Left lung (tissue), 10 donors: Measurements from ENCODE around the gene PDE10A. TPM values are rescaled to one million over a fixed set of nuclear protein-coding genes. Genes with fewer than 3 reads are reported as not detected.
"Not testable (repeated sequence)": the region's sequence is repeated elsewhere in the genome, so short reads cannot be mapped to it uniquely, and the experiment has no call there.

Experiments
- ATAC-seq: fragments of 200-7000 bp; cut with Tn5 transposase; one replicate; pipeline ENCODE4 v1.9.1; 2020; ENCODE audit warnings: moderate library complexity
- DNase-seq, 4 donors: peaks; one replicate each; pipeline ENCODE4 v3.0.0-alpha.2; 2013 to 2020
- H3K27ac ChIP-seq, 2 donors: fragments of 200-600 bp; sonication (generic) in 1 of 2; one replicate each; pipeline versions ENCODE4 v1.5.0 to v1.8.0; 2020 to 2021
- H3K27me3 ChIP-seq, 2 donors: fragments of 200-600 bp; sonication (generic) in 1 of 2; one replicate each; pipeline versions ENCODE4 v1.5.0 to v1.8.0; 2020 to 2021
- H3K36me3 ChIP-seq, 2 donors: fragments of 200-600 bp; sonication (generic) in 1 of 2; one replicate each; pipeline versions ENCODE4 v1.5.0 to v1.8.0; 2020 to 2021
- H3K4me1 ChIP-seq, 2 donors: fragments of 200-600 bp; one replicate each; pipeline ENCODE4 v1.8.0; 2021
- H3K4me3 ChIP-seq, 2 donors: fragments of 200-600 bp; sonication (generic) in 1 of 2; one replicate each; pipeline versions ENCODE4 v1.5.0 to v1.8.0; 2020 to 2021; ENCODE audit warnings: mild to moderate bottlenecking in 1 of 2
- H3K9me3 ChIP-seq, 2 donors: fragments of 200-600 bp; sonication (generic) in 1 of 2; one replicate each; pipeline versions ENCODE4 v1.5.0 to v1.8.0; 2020 to 2021
- intact Hi-C, 2 donors: fragments of 100-400 bp; cut with DNase I; formaldehyde crosslinking; loops; one replicate each; pipeline versions ENCODE4 v1.11.2 to v1.14.2; 2022
- polyA plus RNA-seq, 6 donors: library from polyadenylated mRNA; unstranded; fragments of 120-200 nt; gene quantifications; one replicate each; pipeline ENCODE4 v1.2.1, GENCODE V29; 2013; ENCODE audit not compliant: insufficient read length in 6 of 6
- total RNA-seq, 2 donors: library from RNA; stranded (reverse); fragmentation: NEBNext Ultra II Directional; extraction: Animal tissue kit (Norgen Biotek cat#: 25700); gene quantifications; one replicate each; pipeline ENCODE4 v1.2.1, GENCODE V29; 2021
- TF ChIP-seq, protein P1 (sequence below), 2 donors: fragments of 200-600 bp; sonication (generic) in 1 of 2; IDR thresholded peaks; one replicate each; pipeline versions ENCODE4 v1.5.0 to v1.8.0; 2021; ENCODE audit warnings: antibody characterized with exemption in 2 of 2
- donor health status: DM: no; HTN: yes; CAD: no.
- donor health status: DM: no; HTN: no; CAD: no.

PDE10A gene
- total and polyA plus RNA-seq, 8 donors, result 1.3 to 10.0 (median 8.2) TPM

DNA sequence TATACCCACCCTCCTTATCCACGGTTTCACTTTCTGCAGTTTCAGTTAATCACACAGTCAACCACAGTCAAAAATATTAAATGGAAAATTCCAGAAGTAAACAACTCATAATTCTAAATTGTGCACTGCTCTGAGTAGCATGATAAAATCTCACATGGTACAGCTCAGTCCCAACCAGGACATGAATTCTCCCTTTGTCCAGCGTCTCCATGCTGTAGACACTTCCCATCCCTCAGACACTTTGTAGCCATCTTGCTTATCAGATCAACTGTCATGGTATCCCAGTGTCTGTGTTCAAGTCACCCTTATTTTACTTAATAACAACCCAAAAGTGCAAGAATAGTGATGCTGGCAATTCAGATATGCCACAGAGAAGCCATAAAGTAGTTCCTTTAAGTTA is 94.7 kb downstream of the PDE10A start:
- Histone ChIP-seq H3K27me3 (no peaks in the 10 kb centered on the region), H3K4me3 (no peak overlapping the region), H3K9me3 (peaks cover 0 to 5% of the 10 kb centered on the region in 2 donors), H3K4me1 (no peaks in the 10 kb centered on the region), H3K36me3 (no peaks in the 10 kb centered on the region), H3K27ac (no peak overlapping the region)
- intact Hi-C loops, result no loop called here
- ATAC-seq (no peak), DNase-seq (no peak)
- TF ChIP-seq, protein P1, sequence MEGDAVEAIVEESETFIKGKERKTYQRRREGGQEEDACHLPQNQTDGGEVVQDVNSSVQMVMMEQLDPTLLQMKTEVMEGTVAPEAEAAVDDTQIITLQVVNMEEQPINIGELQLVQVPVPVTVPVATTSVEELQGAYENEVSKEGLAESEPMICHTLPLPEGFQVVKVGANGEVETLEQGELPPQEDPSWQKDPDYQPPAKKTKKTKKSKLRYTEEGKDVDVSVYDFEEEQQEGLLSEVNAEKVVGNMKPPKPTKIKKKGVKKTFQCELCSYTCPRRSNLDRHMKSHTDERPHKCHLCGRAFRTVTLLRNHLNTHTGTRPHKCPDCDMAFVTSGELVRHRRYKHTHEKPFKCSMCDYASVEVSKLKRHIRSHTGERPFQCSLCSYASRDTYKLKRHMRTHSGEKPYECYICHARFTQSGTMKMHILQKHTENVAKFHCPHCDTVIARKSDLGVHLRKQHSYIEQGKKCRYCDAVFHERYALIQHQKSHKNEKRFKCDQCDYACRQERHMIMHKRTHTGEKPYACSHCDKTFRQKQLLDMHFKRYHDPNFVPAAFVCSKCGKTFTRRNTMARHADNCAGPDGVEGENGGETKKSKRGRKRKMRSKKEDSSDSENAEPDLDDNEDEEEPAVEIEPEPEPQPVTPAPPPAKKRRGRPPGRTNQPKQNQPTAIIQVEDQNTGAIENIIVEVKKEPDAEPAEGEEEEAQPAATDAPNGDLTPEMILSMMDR (IDR thresholded peaks at IDR 0.05), result no peak

DNA sequence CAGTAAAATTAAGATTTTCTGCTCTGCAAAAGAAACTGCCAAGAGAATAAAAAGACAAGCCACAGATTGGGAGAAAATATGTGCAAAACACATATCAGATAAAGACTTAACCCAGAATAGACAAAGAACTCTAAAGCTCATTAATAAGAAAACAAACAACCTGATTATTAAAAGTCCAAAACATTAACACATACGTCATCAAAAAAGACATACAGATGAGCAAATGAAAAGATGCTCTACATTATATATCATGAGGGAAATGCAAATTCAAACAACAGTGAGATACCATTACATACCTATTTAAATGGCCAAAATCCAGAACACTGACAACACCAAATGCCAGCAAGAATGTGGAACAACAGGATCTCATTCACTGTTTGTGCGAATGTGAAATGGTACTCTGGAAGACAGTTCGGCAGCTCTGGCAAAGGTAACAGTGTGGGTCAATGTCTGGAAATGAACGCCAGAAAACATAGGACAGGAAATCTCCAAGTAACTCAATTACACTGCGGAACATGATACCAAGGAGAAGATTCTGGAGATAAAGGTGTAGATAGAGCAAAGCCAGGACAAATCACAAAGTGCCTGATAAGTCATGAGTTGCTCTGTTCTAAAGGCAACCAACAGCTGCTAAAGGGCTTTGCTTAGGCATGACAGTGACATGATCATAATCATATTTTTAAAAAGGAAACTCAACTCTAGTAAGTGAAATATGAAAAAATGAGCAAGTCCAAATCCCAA is 96.8 kb downstream of the PDE10A start:
- H3K36me3 ChIP-seq, result no peaks in the 10 kb centered on the region
- ATAC-seq (no peak), DNase-seq (no peak)
- no peak overlapping the region for H3K4me3 ChIP-seq
- no peaks in the 10 kb centered on the region for H3K4me1 ChIP-seq
- intact Hi-C loops, result no loop called here
- H3K9me3 ChIP-seq, result peaks cover 0 to 5% of the 10 kb centered on the region in 2 donors
- H3K27me3 ChIP-seq, result no peaks in the 10 kb centered on the region
- TF ChIP-seq, protein P1 (IDR thresholded peaks at IDR 0.05), result no peak
- H3K27ac ChIP-seq, result no peak overlapping the region

DNA sequence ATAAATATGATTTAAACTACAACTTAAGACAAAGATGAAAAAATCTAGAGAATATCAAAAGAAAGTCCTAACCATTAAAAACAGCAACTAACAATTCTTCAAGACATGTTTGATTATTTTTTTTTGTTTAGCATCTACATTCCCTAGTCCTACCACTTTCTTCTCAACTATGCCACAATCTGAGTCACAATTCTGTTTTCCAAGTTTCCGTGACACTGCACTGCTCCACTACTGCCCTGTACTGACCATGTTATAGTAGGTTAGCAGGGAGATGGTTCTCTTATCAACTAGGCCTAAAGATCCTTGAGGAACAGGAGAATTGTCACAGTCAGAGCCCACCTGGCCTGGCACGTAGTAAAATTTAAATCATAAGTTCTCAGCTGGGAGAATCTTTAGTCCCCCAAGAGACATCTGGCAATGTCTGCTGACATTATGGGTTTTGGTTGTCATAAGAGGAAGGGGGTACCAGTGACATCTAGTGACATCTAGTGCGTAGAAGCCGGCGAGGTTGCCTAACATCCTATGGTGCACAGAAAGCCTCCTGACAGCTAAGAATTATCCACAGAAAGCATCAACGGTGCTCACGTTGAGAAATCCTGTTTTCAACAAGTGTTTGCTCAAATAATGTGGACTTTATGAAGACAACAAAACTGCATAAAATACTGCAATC is 100.5 kb downstream of the PDE10A start:
- Histone ChIP-seq H3K4me3 (no peak overlapping the region), H3K27ac (no peak overlapping the region), H3K4me1 (no peaks in the 10 kb centered on the region), H3K9me3 (peaks cover 0 to 11% of the 10 kb centered on the region in 2 donors), H3K36me3 (no peaks in the 10 kb centered on the region), H3K27me3 (no peaks in the 10 kb centered on the region)
- TF ChIP-seq, protein P1 (IDR thresholded peaks at IDR 0.05), result no peak
- ATAC-seq, result no peak
- no peak for DNase-seq
- intact Hi-C loops, result no loop called here

DNA sequence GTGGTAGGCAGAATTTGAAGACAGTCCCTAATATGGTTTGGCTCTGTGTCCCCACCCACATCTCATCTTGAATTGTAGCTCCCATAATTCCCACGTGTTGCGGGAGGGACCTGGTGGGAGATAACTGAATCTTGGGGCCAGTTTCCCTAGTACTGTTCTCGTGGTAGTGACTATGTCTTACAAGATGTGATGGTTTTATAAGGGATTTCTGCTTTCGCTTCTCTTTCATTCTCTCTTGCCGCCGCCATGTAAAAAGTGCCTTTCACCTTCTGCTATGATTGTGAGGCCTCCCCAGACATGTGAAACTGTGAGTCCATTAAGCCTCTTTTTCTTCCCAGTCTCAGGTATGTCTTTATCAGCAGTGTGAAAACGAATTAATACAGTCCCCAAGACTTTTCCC is 103.4 kb downstream of the PDE10A start:
- H3K27ac ChIP-seq, result no peak overlapping the region
- no peaks in the 10 kb centered on the region for H3K27me3 ChIP-seq
- ATAC-seq (no peak), DNase-seq (no peak)
- intact Hi-C loops, result no loop called here
- no peaks in the 10 kb centered on the region for H3K36me3 ChIP-seq
- no peak overlapping the region for H3K4me3 ChIP-seq
- H3K9me3 ChIP-seq, result peaks cover 0 to 6% of the 10 kb centered on the region in 2 donors
- H3K4me1 ChIP-seq, result no peaks in the 10 kb centered on the region
- TF ChIP-seq, protein P1 (IDR thresholded peaks at IDR 0.05), result no peak

DNA sequence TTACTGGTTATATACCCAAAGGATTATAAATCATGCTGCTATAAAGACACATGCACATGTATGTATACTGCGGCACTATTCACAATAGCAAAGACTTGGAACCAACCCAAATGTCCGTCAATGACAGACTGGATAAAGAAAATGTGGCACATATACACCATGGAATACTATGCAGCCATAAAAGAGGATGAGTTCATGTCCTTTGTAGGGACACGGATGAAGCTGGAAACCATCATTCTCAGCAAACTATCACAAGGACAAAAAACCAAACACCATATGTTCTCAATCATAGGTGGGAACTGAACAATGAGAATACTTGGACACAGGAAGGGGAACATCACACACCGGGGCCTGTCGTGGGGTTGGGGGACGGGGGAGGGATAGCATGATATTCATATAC is 104.9 kb downstream of the PDE10A start:
- H3K9me3 ChIP-seq, H3K4me3 ChIP-seq, H3K27me3 ChIP-seq, intact Hi-C loops, DNase-seq, ATAC-seq, H3K4me1 ChIP-seq, H3K36me3 ChIP-seq, H3K27ac ChIP-seq: not testable (repeated sequence)
